NCI-H187 (cell line): Measurements from ENCODE around the gene B4GALT6.

Source experiments
- DNase-seq, 2 experiments: peaks; one replicate each; lab custom pipeline; 2025; lab: John Stamatoyannopoulos, UW

B4GALT6 gene

DNA sequence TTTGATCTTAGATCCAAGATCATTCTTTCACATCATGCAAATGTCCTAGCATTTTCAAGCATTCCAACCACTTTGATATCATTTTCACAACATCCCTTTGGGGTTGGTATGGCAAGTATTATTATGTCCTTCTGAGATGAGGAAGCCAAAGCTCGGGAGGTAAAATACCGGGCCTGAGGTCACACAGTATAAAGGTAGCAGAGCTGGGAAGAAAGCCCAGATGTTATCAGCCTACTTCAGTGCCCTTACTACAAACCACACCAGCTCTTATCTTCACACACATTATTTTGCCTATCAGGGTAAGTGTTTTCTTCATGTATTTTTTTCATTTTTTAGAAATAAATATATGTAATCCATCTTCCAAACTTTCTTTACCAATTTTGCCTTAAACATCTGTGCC lies 4.2 kb upstream of the B4GALT6 start:
- no peak for DNase-seq

DNA sequence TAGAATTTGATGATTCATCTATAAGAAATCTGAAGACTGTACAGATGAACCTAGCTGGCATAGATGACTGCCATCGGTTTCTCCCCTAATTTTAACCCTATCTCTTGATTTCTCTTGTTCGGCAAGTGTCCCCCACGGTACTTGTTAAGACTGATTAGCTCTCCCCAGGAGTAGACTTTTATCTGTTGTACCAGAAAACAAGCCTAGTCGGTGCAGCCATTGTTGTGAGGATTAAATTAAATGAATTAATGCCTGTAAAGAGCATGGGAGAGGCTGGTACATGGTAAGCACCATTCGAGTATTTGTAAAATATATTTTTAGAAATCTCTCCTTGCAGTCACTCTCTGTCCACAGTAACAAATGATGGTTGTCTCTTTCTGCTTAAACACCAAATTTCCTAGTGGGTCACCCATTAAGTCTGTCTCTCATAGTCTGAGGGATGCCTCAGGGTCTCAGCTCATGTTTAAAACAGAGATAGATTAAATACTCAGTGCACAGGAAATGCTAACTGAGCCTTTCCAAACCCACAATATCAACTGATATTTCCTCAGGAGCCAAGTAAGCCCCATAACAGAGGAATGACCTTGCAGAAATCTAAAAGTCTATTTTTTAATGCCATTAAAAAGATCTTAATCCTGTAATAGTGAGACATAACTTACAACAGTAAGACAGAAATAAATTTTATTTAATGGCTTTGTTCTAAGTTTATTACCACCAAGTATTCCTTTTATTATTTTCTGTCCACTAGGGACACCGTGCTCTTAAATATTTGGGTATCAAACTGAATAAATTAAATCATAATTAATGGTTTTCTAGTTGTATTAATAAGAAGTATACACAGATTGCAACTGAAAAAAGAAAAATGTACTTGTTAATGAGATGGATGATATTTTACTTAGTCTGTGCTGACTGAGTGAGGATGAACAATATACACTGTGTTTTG lies 2.9 kb upstream of the B4GALT6 start:
- no peak for DNase-seq

DNA sequence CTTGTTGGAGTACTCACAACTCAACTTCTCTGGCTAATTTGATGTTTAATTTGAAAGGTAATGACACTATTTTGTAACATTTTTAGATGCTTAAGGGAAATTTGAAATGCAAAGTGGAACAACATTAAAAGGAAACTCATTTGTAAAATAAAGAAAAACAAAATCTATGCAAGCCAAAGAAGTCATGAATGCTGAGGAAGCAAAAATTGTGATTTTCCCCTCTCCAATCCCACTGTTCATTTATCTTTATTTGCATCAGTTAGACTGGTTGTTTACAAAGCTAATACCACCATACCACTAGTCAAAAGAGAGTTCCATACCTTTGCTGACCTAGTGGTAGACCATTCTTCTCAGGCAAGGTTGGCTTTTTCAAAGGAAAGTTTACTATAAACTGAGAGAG lies 2.2 kb upstream of the B4GALT6 start:
- no peak for DNase-seq

GRCh38 chr18:31685097-31686082 lies 1.0 kb upstream of the B4GALT6 start:
- peak; percentile 42 to 68 for DNase-seq

GRCh38 chr18:31683968-31684278 lies 458 bp downstream of the B4GALT6 start:
- DNase-seq: no peak

GRCh38 chr18:31683106-31683505 lies 1.3 kb downstream of the B4GALT6 start:
- no peak for DNase-seq

- peak in 1 of 2 experiments; percentile 1 for DNase-seq
These were observed 3.4 kb downstream of the B4GALT6 start for GRCh38 chr18:31680831-31681568.

- no peak for DNase-seq
These were observed 4.0 kb downstream of the B4GALT6 start for GRCh38 chr18:31680433-31680811.

GRCh38 chr18:31679791-31680432 lies 4.5 kb downstream of the B4GALT6 start:
- DNase-seq: no peak

- no peak for DNase-seq
These were observed 5.1 kb downstream of the B4GALT6 start for GRCh38 chr18:31679133-31679742.

GRCh38 chr18:31678425-31678824 lies 6.0 kb downstream of the B4GALT6 start:
- no peak for DNase-seq

DNA sequence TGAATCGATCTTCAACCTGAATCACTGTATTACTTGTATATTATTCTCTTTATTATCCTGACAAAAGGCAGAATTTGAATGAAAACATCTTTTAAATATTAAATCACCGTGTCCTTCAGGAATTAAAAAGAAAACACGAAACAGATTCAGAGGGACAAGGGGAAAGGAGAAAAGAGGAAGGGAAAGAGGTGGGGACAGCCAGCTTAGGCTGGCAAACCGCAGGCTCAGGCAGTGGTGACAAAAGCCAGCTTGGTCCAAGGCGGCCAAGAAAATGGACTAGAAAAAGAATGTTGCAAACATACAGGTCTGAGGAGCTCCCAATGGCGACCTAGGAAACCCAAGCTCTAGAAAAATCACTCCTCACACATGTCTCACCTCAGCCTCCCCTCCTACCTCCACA lies 6.8 kb downstream of the B4GALT6 start:
- no peak for DNase-seq

DNA sequence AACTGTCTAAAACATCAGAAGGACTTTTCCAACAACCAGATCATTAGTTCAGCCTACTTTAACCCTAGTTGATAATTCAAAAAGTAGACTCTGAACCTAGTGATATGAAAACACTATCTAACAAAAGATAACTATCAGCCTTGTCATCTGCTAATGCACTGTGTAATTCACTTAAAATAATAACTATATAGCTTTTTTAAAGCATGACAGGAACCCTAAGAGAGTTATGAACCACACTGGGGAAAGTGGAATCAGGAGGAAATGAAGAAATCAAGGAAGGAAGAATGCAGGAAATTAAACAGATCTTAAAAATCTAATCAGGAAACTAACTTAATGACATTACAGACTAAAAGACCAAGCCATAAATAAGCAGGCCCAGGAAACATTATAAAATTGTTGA lies 9.0 kb downstream of the B4GALT6 start:
- DNase-seq: no peak

DNA sequence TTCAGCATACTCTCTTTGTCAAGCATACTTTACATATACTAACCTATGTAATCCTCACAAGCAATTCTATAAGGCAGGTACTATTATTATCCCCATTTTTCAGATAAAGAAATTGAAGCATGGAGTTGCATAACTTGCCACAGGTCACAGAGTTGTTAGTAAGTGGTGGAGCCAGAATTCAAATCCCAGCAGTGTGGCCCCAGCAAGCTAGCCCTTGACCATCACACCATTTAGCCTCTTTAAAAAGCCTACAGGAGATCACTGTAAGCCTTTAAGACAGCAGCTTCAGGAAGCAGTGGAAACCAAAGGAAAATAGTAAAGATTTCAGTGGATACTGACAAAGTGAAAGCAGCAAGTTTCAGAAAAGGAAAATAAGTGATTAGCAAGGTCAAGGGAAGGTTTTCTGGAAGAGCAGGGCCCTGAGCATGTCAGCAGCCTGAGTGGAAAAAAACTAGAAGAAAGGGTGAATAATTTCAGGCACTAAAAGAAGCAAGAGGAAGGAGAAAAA lies 11.7 kb downstream of the B4GALT6 start:
- DNase-seq: no peak

DNA sequence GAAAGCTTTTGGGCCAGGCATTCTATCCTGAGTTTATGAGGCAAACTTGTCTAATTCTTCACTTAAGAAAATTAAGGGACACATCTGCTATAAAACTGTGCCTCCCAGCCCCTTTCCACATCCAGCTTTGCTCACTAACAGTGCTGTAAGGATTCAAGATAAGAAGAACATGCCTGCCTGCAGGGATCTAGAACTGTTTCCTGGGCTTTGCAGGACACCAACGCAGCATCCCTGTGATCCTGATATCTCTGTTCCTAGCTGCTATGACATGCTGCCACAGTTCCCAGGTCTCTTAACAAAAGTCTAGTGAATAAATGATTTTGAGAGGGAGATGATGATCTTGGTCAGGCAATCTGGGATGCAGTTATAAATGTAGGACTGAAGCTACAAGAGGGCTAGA lies 12.4 kb downstream of the B4GALT6 start:
- DNase-seq: no peak

DNA sequence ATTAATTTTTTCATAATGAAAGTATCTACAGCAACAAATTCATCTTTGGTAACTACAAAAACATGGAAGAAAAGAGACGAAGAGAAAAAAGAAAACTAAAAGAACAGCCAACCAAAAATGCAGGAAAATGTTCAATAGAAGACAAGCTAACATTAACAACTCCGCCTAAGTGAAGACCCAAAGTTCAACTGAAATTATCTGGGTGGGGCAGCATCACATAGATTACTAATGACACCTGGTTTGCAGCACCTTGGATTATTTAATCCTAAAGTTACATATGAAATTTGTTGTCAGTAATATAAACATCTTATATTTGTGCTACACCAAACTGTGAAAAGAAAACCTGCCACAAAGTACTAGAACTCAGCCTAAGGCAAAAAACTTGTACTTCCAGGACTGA lies 14.8 kb downstream of the B4GALT6 start:
- DNase-seq: no peak

GRCh38 chr18:31667185-31667584 lies 17.2 kb downstream of the B4GALT6 start:
- no peak for DNase-seq

- DNase-seq: no peak
These were observed 18.3 kb downstream of the B4GALT6 start for GRCh38 chr18:31666055-31666454.

DNA sequence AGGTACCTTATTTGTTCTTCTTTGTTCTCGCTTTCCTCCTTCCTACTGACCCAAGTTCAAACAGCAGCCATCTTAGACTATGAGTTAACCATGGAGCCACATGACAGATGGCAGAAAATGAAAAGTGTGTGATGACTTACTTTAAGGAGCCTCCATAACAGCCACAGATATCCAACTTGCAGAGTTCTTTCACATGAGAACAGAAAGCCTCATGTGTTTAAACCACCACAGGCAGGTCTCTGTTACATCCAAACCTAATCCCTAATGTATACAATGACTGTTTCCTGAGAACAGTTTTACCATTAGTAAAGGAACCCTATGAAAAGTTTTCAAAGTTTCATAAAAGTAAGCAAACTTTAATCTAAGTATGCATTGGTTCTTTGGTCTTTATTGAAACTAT lies 20.3 kb downstream of the B4GALT6 start:
- no peak for DNase-seq

DNA sequence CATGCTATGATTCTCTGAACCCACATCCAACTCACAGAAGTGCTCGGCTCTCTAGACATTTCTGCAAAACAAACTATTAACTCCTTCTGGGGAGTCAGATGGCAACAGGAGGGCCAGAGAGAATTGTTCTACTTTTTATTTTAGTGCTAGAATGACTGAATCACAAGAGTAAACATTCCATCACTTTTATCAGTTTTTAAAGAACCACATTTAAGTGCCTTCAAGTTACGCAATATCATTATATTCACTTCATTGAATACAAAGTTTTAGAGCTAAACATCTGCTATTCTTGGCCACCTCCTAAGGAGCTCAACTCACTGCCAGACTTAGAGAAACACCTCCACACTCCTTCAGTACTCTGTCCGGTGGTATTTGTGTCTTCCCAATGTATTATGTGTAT lies 22.4 kb downstream of the B4GALT6 start:
- no peak for DNase-seq

DNA sequence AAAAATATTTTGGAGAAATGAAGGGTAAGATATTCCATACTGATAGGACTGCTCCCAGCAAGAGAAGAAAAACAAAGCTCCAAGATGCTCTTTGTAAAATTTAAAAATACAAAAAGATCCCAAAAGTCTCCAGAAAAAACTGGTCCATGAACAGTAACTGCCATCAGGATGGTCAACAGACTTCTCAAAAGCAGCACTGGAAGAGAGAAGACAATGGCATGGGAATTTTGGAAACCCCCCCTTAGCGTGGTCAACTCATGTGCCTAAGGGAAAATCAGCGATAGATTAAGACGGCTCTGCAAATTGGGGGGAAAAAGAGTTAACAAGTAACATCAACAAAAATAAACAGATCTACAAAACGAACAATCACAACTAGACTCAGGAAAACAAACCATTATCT lies 23.6 kb downstream of the B4GALT6 start:
- DNase-seq: no peak
